Measurements from ENCODE around the gene TELO2. TPM values are rescaled to one million over a fixed set of nuclear protein-coding genes. Genes with fewer than 3 reads are reported as not detected.
"Not testable (repeated sequence)": the region's sequence is repeated elsewhere in the genome, so short reads cannot be mapped to it uniquely, and the experiment has no call there.

TELO2 gene
- total RNA-seq, 1 donor from 2014 or later: 101 TPM

- intact Hi-C loops (cut with micrococcal nuclease): no loop called here
- no peaks in the 10 kb centered on the region for H3K9me3 Mint-ChIP-seq
- no peak overlapping the region for H3K4me3 Mint-ChIP-seq
- H3K27me3 Mint-ChIP-seq: no peaks in the 10 kb centered on the region
- no peak for DNase-seq
- no peak overlapping the region for H3K27ac Mint-ChIP-seq
- no peaks in the 10 kb centered on the region for H3K4me1 Mint-ChIP-seq
- H3K36me3 Mint-ChIP-seq (ENCODE audit: low read depth): peaks cover 2% of the 10 kb centered on the region
These were observed 28.1 kb upstream of the TELO2 start for GRCh38 chr16:1464894-1465566.

- DNase-seq: no peak
- no peaks in the 10 kb centered on the region for H3K9me3 Mint-ChIP-seq
- no peaks in the 10 kb centered on the region for H3K27me3 Mint-ChIP-seq
- H3K27ac Mint-ChIP-seq: no peak overlapping the region
- H3K4me3 Mint-ChIP-seq: no peak overlapping the region
- no peaks in the 10 kb centered on the region for H3K4me1 Mint-ChIP-seq
- intact Hi-C loops (cut with micrococcal nuclease): no loop called here
- peaks cover 2% of the 10 kb centered on the region for H3K36me3 Mint-ChIP-seq (ENCODE audit: low read depth)
These were observed 27.6 kb upstream of the TELO2 start for GRCh38 chr16:1465567-1465915.

DNA sequence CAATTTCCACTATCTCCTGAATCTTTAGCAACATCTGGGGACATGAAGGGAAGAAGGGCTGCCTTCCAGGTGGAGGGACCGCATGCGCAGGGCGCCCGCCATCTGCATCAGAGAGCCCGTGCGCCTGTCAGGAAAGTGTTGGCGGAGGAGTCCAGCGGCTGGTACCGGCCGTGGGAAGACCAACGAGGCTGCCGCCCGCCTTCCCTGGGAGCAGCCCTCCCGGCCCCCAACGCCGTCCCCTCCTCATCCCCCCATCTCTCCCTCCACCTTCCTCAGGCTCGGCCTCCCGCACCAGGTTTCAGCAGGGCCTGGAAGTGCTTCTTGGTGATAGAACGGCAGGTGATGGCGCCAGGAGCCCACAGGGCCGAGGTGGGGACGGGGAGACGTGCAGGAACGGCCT is 27.1 kb upstream of the TELO2 start:
- Mint-ChIP-seq H3K4me3 (no peak overlapping the region), H3K36me3 (ENCODE audit: low read depth) (peaks cover 2% of the 10 kb centered on the region), H3K4me1 (peaks cover 3% of the 10 kb centered on the region), H3K9me3 (no peaks in the 10 kb centered on the region), H3K27ac (no peak overlapping the region), H3K27me3 (no peaks in the 10 kb centered on the region)
- intact Hi-C loops (cut with micrococcal nuclease): no loop called here
- DNase-seq: no peak

GRCh38 chr16:1466968-1467521 is 26.1 kb upstream of the TELO2 start:
- Mint-ChIP-seq H3K4me1 (peaks cover 3% of the 10 kb centered on the region), H3K27ac (no peak overlapping the region), H3K36me3 (ENCODE audit: low read depth) (no peaks in the 10 kb centered on the region), H3K27me3 (no peaks in the 10 kb centered on the region), H3K9me3 (no peaks in the 10 kb centered on the region), H3K4me3 (no peak overlapping the region)
- intact Hi-C loops (cut with micrococcal nuclease): no loop called here
- DNase-seq: no peak

- no peak overlapping the region for H3K4me3 Mint-ChIP-seq
- no peak for DNase-seq
- peaks cover 7% of the 10 kb centered on the region for H3K4me1 Mint-ChIP-seq
- no peaks in the 10 kb centered on the region for H3K9me3 Mint-ChIP-seq
- no peaks in the 10 kb centered on the region for H3K36me3 Mint-ChIP-seq (ENCODE audit: low read depth)
- H3K27me3 Mint-ChIP-seq: no peaks in the 10 kb centered on the region
- no peak overlapping the region for H3K27ac Mint-ChIP-seq
- intact Hi-C loops (cut with micrococcal nuclease): no loop called here
These were observed 24.7 kb upstream of the TELO2 start for GRCh38 chr16:1468426-1468810.

GRCh38 chr16:1469141-1469540 is 24.0 kb upstream of the TELO2 start:
- H3K4me1 Mint-ChIP-seq; H3K9me3 Mint-ChIP-seq; intact Hi-C loops (cut with micrococcal nuclease); H3K27me3 Mint-ChIP-seq; H3K4me3 Mint-ChIP-seq; DNase-seq; H3K36me3 Mint-ChIP-seq (ENCODE audit: low read depth); H3K27ac Mint-ChIP-seq: not testable (repeated sequence)

DNA sequence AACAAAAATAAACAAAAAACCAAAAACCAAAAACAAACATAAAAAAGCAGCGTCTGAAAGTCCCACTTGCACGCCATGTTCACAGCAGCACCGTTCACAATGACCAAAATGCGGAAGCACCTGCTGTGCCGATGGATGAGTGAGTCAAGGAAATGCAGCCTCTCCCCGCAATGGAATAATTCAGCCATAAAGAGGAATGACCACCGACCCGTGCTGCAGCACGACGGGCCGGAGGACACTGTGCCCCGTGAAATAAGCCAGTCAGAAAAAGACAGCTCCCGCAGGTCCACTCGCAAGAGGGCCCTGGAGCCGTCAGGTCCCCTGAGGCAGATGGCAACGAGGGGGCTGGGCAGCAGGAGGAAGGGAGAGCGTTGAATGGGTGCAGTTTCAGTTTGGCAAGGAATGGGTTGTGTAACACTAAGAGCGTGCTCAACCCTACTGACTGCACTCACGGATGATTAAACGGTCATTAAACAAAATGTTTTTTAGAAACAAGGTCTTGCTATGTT is 23.4 kb upstream of the TELO2 start:
- no peaks in the 10 kb centered on the region for H3K9me3 Mint-ChIP-seq
- intact Hi-C loops (cut with micrococcal nuclease): no loop called here
- H3K4me1 Mint-ChIP-seq: peaks cover 9% of the 10 kb centered on the region
- no peaks in the 10 kb centered on the region for H3K36me3 Mint-ChIP-seq (ENCODE audit: low read depth)
- H3K4me3 Mint-ChIP-seq: no peak overlapping the region
- H3K27ac Mint-ChIP-seq: no peak overlapping the region
- DNase-seq: no peak
- no peaks in the 10 kb centered on the region for H3K27me3 Mint-ChIP-seq

DNA sequence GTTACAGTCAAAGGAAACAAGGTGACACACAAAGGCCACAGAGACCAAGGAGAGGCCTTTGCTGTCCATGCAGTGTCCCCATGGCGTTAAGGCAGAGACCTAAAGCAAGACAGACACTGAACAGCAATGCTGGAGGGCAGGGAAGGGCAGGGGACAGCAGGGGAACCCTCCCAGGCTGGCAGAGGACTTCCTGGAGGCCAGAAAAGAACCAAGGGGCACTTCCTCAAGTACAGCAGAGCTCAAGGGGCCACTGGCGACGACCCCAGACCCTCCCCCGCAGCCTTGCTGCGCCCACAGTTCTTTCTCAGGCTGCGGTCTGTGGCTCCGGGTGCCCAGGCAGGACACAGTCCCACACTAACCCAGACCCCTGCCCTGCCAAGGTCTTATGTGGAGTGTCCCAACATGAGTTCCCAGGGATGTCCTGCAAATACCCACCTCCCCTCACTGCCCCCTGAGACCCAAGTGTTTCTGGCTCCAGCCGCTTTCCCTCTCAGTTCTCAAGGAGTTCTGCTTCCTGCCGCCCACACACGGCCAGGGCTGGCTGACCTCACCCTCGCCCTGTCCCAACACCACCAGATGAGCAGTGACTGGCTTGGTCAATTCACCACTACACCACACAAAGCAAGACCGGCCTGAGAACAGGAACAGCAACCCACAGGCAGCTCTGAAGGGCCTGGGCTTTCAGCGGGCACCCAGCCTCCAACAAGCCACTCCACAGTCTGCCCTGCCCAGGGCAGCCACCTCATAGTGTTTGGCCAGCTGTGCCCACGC is 22.5 kb upstream of the TELO2 start:
- H3K4me3 Mint-ChIP-seq: no peak overlapping the region
- H3K9me3 Mint-ChIP-seq: no peaks in the 10 kb centered on the region
- peaks cover 9% of the 10 kb centered on the region for H3K4me1 Mint-ChIP-seq
- H3K36me3 Mint-ChIP-seq (ENCODE audit: low read depth): peaks cover 1% of the 10 kb centered on the region
- no peak for DNase-seq
- no peaks in the 10 kb centered on the region for H3K27me3 Mint-ChIP-seq
- H3K27ac Mint-ChIP-seq: no peak overlapping the region
- intact Hi-C loops (cut with micrococcal nuclease): no loop called here

GRCh38 chr16:1471569-1472194 is 21.5 kb upstream of the TELO2 start:
- no peak overlapping the region for H3K4me3 Mint-ChIP-seq
- no peak for DNase-seq
- peaks cover 3% of the 10 kb centered on the region for H3K36me3 Mint-ChIP-seq (ENCODE audit: low read depth)
- H3K4me1 Mint-ChIP-seq: peaks cover 9% of the 10 kb centered on the region
- no peaks in the 10 kb centered on the region for H3K9me3 Mint-ChIP-seq
- H3K27me3 Mint-ChIP-seq: no peaks in the 10 kb centered on the region
- intact Hi-C loops (cut with micrococcal nuclease): no loop called here
- no peak overlapping the region for H3K27ac Mint-ChIP-seq

DNA sequence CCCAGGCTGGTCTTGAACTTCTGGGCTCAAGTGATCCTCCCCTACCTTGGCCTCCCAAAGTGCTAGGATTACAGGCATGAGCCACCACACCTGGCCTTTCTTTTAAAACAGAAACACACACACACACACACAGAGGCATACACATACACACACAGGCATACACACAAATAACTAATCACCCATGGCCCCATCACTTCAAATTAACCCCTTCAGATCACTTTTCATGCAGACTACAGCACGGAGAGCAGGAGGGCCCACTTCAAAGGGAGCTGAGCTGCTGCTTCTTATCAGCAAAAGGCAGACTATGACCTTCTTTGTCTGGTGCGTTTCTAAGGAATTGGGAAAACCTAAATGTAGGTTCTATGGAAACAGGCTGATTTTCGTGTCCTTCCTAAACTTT is 20.2 kb upstream of the TELO2 start:
- H3K4me1 Mint-ChIP-seq: peaks cover 9% of the 10 kb centered on the region
- no peak for DNase-seq
- H3K27ac Mint-ChIP-seq: peak overlapping the region; percentile 4
- H3K36me3 Mint-ChIP-seq (ENCODE audit: low read depth): peaks cover 3% of the 10 kb centered on the region
- H3K4me3 Mint-ChIP-seq: peak overlapping the region; percentile 70
- intact Hi-C loops (cut with micrococcal nuclease): no loop called here
- H3K9me3 Mint-ChIP-seq: no peaks in the 10 kb centered on the region
- H3K27me3 Mint-ChIP-seq: no peaks in the 10 kb centered on the region

DNA sequence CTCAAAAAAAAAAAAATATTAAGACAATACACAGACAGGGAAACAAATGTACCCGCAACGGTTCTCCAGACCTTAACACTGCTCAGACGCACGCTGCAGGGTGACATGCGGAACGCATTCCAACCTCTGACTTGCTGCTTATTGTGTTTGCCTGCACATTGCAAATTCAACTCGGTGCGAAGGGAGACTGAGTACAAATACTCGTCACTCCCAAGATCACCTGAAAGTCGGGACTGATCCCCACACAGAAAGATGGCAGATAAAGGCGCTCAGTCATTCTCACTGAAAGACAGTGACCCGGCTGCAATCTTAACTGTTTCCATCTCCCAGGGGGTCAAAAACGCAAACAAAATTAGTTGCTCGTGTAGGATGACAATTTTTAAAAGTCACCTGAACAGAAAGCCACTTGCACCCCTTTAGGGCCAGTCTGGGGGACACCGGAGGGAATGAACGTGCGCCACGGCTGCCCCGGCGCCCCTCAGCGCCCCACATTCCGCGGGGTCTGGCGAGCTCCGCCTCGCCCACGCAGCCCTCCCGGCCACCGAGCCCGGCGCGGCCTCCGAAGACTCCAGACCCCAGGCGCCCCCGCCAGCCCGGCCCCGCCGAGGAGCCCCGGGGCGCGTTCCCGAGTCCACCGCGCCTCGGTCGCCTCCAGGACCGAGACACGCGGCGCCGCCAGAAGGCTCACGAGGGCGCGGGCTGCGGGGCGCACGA is 18.9 kb upstream of the TELO2 start:
- intact Hi-C loops (cut with micrococcal nuclease): loop anchor here (2.0 kb wide), 1 partner anchor 53 kb away; the partner anchor contains the start of gene UQCC4
- no peaks in the 10 kb centered on the region for H3K27me3 Mint-ChIP-seq
- peak overlapping the region; percentile 89 for H3K4me3 Mint-ChIP-seq
- H3K27ac Mint-ChIP-seq: peak overlapping the region; percentile 41
- peaks cover 9% of the 10 kb centered on the region for H3K4me1 Mint-ChIP-seq
- peaks cover 3% of the 10 kb centered on the region for H3K36me3 Mint-ChIP-seq (ENCODE audit: low read depth)
- DNase-seq: no peak
- H3K9me3 Mint-ChIP-seq: no peaks in the 10 kb centered on the region

DNA sequence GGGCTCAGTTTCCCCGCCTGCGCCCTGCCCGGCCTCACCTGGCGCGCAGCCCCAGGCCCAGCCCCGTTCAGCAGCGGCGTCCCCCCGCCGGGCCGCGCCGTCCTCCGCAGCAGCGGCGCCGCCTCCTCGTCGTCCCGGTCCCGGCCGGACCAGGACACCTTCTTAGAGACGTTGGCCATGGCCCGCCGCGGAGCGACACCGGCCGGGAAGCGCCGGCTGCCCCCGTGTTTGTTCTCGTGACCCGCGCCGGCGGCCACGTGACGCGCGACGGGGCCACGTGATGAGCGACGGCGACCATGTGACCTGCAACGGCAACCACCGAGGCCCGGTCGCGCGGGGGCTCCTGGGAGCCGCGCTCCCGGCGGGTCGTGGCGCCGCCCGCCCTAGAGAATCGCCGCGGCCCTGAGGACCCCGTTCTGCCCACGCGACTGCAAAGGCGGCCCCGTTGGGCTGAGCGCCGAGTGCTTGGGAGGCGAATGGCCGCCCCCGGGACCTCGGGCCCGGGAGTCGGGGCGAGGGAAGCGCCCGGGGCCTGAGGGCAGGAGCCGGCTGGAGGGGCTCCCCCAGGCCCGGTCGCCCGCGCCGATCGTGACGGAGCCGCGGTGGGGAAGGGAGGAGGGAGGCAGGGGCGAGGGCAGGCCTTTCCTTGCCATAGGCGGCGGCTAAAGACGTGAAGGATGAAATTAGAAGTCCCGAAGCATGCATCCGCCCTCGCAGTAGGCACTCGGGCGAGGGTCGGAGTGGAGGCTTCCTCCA is 18.2 kb upstream of the TELO2 start, which contains the start of gene CLCN7:
Gene CLCN7 (minus strand): TSS at position 233 of the 756 bp plus-strand sequence. CDS start 54 bp downstream, at position 179.
- Mint-ChIP-seq H3K36me3 (ENCODE audit: low read depth) (peaks cover 3% of the 10 kb centered on the region), H3K27me3 (no peaks in the 10 kb centered on the region), H3K4me3 (peak within 1 kb of the TSS; percentile 89), H3K27ac (peak within 1 kb of the TSS; percentile 87), H3K4me1 (peaks cover 9% of the 10 kb centered on the region), H3K9me3 (no peaks in the 10 kb centered on the region)
- peak; percentile 97 for DNase-seq
- intact Hi-C loops (cut with micrococcal nuclease): loop anchor here (1.0 to 2.0 kb wide), 3 partner anchors 18 to 296 kb away; partner anchors contain the start of genes NME3, TELO2 and UQCC4
